VCaP (cell line): ENCODE measurements around the gene ERLIN1.
A peak's percentile ranks its signal among the peaks of the same experiment; 100 is the strongest.

ENCODE experiments used
- H3K27ac ChIP-seq: fragments of 450-650 bp; 2 replicates; pipeline ENCODE4 v1.5.1; 2017
- TF ChIP-seq, protein P1 (sequence below): fragments of 450-650 bp; conservative IDR thresholded peaks from 2 replicates; pipeline ENCODE4 v1.5.1; 2017; ENCODE audit warnings: mild to moderate bottlenecking, moderate library complexity

Gene ERLIN1

DNA sequence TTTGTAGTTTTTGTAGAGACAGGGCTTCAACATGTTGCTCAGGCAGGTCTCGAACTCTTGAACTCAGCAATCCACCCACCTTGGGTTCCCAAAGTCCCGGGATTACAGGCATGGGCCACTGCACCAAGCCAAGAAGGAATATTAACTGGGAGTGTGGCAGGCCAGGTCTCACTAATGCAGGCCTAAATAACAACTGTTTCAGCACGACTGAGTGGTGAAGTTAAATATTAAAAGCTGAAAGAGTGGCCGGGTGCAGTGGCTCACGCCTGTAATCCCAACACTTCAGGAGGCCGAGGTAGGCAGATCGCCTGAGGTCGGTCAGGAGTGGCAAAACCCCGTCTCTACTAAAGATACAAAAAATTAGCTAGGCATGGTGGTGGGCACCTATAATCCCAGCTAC, 22.4 kb upstream of the ERLIN1 start:
- no peak overlapping the region for H3K27ac ChIP-seq
- TF ChIP-seq, protein P1, sequence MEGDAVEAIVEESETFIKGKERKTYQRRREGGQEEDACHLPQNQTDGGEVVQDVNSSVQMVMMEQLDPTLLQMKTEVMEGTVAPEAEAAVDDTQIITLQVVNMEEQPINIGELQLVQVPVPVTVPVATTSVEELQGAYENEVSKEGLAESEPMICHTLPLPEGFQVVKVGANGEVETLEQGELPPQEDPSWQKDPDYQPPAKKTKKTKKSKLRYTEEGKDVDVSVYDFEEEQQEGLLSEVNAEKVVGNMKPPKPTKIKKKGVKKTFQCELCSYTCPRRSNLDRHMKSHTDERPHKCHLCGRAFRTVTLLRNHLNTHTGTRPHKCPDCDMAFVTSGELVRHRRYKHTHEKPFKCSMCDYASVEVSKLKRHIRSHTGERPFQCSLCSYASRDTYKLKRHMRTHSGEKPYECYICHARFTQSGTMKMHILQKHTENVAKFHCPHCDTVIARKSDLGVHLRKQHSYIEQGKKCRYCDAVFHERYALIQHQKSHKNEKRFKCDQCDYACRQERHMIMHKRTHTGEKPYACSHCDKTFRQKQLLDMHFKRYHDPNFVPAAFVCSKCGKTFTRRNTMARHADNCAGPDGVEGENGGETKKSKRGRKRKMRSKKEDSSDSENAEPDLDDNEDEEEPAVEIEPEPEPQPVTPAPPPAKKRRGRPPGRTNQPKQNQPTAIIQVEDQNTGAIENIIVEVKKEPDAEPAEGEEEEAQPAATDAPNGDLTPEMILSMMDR = no peak

DNA sequence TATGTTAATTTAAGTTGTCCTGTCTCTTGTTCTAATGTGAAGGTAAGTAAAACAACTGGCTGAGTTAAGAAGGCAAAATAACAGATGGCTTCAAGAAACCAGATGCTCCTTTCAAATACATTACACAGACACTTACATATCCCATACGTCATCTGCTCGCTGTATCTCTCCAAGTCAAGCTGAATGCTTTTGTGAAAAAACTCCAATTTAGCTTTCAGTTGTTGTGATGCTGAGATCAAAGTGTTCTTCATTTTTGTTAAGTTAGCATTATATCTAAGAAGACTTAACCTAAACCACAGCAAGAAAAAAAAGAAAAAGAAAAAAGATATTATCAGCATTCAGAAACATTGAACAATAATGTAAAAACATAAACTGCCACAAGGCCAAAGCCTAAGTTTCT, 18.5 kb upstream of the ERLIN1 start:
- H3K27ac ChIP-seq = no peak overlapping the region
- TF ChIP-seq, protein P1 = no peak

GRCh38 chr10:100201549-100201948, 15.7 kb upstream of the ERLIN1 start:
- TF ChIP-seq, protein P1 = no peak
- no peak overlapping the region for H3K27ac ChIP-seq

GRCh38 chr10:100194711-100195110, 8.9 kb upstream of the ERLIN1 start:
- H3K27ac ChIP-seq = no peak overlapping the region
- TF ChIP-seq, protein P1 = no peak

- TF ChIP-seq, protein P1 = no peak
- no peak overlapping the region for H3K27ac ChIP-seq
These were observed 6.5 kb upstream of the ERLIN1 start for GRCh38 chr10:100192350-100192749.

DNA sequence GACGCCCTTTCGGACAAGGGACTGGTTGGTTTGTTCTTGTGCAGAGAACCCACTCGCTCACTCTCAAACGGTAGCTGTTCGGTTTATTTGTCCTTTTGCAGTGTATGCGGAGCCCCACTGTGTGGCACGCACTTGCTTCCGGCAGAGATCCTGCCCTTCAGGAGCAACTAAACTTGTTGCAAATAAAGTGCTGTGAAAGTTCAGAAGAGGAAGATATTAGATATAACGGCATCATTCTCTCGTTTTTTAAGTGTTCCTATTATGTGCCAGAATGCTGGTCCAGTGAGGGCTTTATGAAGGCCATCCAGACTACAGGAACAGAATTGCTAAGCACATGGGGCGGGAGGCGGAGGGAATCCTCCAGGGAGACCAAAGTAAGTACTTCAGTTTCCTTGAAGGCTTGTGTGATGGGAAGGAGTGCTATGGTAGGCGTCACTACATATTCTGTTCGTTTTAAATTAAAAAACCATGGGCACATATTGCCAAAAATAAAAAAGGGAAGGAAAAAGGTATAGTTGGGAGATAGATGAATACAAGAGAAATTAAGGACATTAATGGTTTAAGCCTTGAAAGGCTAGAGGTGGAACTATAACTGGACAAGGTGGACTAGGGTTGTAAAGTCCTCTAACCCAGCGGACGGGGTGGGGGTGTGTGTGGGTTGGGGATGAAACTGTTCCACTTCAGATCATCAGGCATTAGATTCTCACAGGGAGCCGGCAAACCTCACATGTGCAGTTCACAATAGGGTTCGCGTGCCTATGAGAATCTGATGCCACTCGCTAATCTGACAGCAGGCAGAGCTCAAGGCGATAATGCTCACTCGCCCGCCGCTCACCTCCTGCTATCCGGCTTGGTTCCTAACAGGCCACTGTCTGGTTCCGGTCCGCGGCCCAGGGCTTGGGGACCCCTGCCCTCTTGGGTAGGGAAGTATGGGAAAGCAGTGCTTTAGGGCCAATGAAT, 704 bp upstream of the ERLIN1 start:
- H3K27ac ChIP-seq = peak overlapping the region; percentile 88
- TF ChIP-seq, protein P1 = no peak

DNA sequence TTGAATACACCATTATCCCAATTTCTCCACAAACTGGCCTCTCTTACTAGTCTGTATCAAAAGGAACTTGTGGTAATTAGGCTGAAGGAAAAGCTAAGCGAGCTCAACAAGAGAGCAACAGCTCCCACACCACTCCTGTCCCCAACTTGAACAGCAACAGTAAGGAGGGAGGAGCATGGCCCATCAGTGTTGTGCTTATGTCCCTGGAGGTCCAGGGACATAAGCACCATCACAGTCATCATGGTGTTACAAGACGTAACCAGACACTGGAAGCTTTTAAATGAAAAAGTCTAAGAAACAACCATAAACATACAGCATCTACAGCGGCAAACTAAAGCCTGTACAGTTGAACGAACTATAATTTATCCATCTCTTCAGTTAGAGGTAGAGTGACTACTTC, 989 bp downstream of the ERLIN1 start:
- peak overlapping the region; percentile 88 for H3K27ac ChIP-seq
- TF ChIP-seq, protein P1 = no peak
